ENCODE measurements around the gene EGFR.

DNA sequence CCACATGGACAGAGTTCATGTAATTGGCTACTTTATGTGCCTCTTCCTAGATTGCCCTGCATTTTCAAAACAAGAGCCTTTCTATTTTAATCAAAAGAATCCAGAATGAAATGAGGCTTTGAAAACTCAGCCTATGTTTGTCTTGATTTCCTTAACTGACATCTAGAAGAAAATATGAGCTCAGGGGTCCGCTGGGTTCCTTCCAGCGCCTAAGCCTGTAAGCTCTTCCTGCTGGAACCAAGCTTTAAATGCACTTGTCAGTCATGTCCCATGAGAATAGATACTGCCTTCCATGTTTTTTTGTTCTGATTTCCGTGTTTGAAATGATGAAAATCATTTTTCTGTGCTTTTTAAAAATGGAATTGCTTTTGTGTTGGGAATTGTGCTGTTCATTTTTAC, 74.2 kb downstream of the EGFR start:
- no peak for TF ChIP-seq FOXP2 (optimal IDR thresholded peaks at IDR 0.05; ENCODE audit: borderline replicate concordance, extremely low read depth, extremely low read length, insufficient read depth)
- no peak for TF ChIP-seq SIN3A (IDR thresholded peaks at IDR 0.05; ENCODE audit: borderline replicate concordance, insufficient read depth, low read length)

All from PFSK-1 (cell line).